Uterus (tissue), 4 donors: ENCODE results near the gene SHH. TPM values are rescaled to one million over a fixed set of nuclear protein-coding genes. Genes with fewer than 3 reads are reported as not detected.

ENCODE experiments used
- DNase-seq, 2 donors: peaks; one replicate each; pipeline ENCODE4 v3.0.0-alpha.2; 2019 to 2020
- H3K27ac ChIP-seq, 2 donors: fragments of 200-600 bp; sonication (generic); 1 replicate in 1 of 2; 2 replicates in 1 of 2; pipeline ENCODE4 v1.5.1; 2016 to 2018
- H3K27me3 ChIP-seq, 2 donors: fragments of 200-600 bp; sonication (generic); one replicate each; pipeline ENCODE4 v1.5.1; 2018 to 2019; ENCODE audit warnings: control low read depth in 1 of 2
- H3K36me3 ChIP-seq, 2 donors: fragments of 200-600 bp; sonication (generic); one replicate each; pipeline ENCODE4 v1.5.1; 2019; ENCODE audit warnings: control low read depth in 1 of 2
- H3K4me1 ChIP-seq, 2 donors: fragments of 200-600 bp; sonication (generic); one replicate each; pipeline ENCODE4 v1.5.1; 2018 to 2019; ENCODE audit warnings: control low read depth in 1 of 2
- H3K4me3 ChIP-seq, 2 donors: fragments of 200-600 bp; sonication (generic); 1 replicate in 1 of 2; 2 replicates in 1 of 2; pipeline ENCODE4 v1.5.1; 2018 to 2019; ENCODE audit warnings: mild to moderate bottlenecking in 1 of 2
- H3K9me3 ChIP-seq, 2 donors: fragments of 200-600 bp; sonication (generic); one replicate each; pipeline ENCODE4 v1.5.1; 2019; ENCODE audit warnings: control low read depth in 1 of 2
- POLR2A ChIP-seq, 2 donors: fragments of 450-650 bp; IDR thresholded peaks; one replicate each; pipeline ENCODE4 v1.6.1; 2016; ENCODE audit warnings: antibody characterized with exemption in 2 of 2, mild to moderate bottlenecking in 1 of 2, moderate library complexity in 1 of 2
- intact Hi-C: fragments of 100-400 bp; cut with DNase I; formaldehyde crosslinking; loops from one replicate; pipeline ENCODE4 v1.15.1; 2023; ENCODE audit warnings: low total_unique reads
- total RNA-seq, 4 donors: library from RNA; depleted of rRNA in 3 of 4; stranded (reverse); fragments of >200 nt in 3 of 4; gene quantifications; one replicate each; pipeline versions ENCODE4 v1.1.0 to v1.2.4, GENCODE V29; 2014 to 2023
- TF ChIP-seq, protein P1 (sequence below), 4 experiments: fragments of 200-600 bp in 2 of 4; fragments of 450-650 bp in 2 of 4; sonication (generic) in 2 of 4; IDR thresholded peaks; one replicate each; pipeline ENCODE4 v1.5.1; 2016 to 2019; ENCODE audit warnings: antibody characterized with exemption in 4 of 4, mild to moderate bottlenecking in 2 of 4, moderate library complexity in 1 of 4
- donor health status: DM: yes; HTN: yes; CAD: no.

Gene SHH
- total RNA-seq, 4 donors from 2014 or later, result 0.62 TPM; not detected in 3

DNA sequence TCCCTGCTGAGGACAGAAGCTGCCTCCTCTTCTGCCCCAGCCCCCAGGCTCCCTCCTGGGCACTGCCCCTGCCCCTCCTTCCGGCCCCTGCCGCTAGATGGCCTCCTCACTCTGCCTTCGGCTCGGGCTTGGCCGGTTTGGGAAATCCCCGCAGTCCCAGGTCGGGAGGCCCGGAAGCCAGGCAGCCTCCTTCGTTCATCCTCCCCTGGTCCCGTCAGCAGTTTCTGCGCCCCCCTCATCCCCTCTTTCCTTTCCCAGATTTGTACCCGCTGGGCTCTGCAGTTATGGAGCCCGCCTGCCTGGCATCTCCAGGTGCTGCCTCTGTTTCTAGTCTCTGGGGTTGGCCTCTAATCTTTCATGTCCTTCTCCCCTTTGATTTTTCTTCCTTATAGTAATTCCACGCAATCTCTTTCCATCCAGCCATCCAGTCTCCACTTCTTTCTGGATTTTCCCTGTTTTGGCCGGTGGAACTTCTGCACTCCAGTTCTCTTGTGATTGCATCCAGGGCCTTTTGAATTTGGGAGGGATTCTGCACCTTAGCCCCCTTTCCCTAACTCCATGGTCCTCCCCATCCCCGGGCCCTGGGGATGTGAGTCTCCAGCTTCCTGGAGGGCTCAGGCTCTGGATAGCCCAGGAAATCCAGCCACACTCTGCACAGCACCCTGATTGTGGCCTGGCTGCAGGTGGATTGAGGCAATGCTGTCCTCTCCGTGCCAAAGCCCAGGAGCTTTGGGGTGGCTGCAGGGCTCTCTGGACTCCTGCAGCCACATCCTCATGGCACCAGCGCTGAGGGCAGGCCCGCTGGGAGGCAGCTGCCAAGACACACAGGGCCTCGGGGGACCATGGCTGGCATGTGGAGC lies 3.3 kb upstream of the SHH start:
- no peaks in the 10 kb centered on the region for H3K36me3 ChIP-seq
- H3K27me3 ChIP-seq, result peaks cover 0 to 20% of the 10 kb centered on the region in 2 donors
- DNase-seq, result no peak
- no peak overlapping the region for H3K4me3 ChIP-seq
- no peaks in the 10 kb centered on the region for H3K9me3 ChIP-seq
- intact Hi-C loops, result no loop called here
- TF ChIP-seq, protein P1, sequence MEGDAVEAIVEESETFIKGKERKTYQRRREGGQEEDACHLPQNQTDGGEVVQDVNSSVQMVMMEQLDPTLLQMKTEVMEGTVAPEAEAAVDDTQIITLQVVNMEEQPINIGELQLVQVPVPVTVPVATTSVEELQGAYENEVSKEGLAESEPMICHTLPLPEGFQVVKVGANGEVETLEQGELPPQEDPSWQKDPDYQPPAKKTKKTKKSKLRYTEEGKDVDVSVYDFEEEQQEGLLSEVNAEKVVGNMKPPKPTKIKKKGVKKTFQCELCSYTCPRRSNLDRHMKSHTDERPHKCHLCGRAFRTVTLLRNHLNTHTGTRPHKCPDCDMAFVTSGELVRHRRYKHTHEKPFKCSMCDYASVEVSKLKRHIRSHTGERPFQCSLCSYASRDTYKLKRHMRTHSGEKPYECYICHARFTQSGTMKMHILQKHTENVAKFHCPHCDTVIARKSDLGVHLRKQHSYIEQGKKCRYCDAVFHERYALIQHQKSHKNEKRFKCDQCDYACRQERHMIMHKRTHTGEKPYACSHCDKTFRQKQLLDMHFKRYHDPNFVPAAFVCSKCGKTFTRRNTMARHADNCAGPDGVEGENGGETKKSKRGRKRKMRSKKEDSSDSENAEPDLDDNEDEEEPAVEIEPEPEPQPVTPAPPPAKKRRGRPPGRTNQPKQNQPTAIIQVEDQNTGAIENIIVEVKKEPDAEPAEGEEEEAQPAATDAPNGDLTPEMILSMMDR (IDR thresholded peaks at IDR 0.05), result no peak
- TF ChIP-seq POLR2A (IDR thresholded peaks at IDR 0.05), result no peak
- H3K4me1 ChIP-seq, result peaks cover 0 to 7% of the 10 kb centered on the region in 2 donors
- H3K27ac ChIP-seq, result no peak overlapping the region

DNA sequence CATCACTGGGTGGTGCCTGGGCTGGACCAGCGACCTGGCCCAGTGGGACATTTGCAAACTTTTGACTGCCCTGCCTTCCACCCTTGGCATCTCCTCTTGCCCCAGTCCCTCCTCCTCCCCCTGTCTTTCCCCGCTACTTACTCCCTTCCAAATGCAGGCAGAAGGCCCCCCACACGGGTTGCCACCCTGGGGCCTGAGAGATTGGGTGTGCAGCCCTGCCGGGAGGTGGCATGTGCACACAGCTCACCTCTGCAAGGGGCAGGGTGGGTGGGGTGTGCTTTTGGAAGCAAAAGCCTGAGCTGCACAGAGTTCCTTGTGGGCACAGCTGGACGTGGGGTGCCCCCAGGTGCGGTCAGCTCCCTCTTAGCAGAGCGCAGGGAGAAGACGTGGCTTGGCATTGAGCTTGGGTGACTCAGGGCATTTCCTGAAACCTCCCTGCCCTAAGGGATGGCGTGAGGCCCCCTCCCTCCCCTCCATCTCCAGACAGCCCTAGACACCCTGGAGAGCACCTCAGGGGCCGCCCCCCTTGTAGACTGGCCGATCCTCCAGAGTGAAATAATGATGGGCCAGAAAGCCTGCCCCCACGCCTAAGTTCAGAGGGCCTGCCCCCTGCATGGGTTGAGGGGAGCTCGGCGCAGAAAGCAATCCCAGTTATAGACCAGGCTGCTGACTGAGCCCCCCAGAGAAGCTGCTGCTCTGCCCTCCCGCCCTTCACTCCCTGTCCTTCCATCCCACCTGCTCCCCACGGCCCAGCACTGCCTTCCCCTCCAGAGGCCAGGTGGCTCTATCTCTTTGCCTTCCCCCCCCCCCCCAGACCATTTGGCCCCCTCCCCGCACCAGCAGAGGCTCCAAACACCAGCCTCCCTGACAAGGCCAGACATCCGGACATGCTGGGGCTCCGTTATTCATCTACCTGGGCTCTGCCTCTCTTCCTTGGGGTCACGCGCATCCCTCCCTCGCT lies 2.3 kb upstream of the SHH start:
- intact Hi-C loops, result no loop called here
- no peak for DNase-seq
- H3K27me3 ChIP-seq, result peaks cover 6 to 24% of the 10 kb centered on the region in 2 donors
- H3K4me1 ChIP-seq, result peaks cover 0 to 15% of the 10 kb centered on the region in 2 donors
- no peaks in the 10 kb centered on the region for H3K36me3 ChIP-seq
- H3K4me3 ChIP-seq, result no peak overlapping the region
- no peak overlapping the region for H3K27ac ChIP-seq
- no peak for TF ChIP-seq POLR2A (IDR thresholded peaks at IDR 0.05)
- TF ChIP-seq, protein P1 (IDR thresholded peaks at IDR 0.05), result no peak
- H3K9me3 ChIP-seq, result no peaks in the 10 kb centered on the region

DNA sequence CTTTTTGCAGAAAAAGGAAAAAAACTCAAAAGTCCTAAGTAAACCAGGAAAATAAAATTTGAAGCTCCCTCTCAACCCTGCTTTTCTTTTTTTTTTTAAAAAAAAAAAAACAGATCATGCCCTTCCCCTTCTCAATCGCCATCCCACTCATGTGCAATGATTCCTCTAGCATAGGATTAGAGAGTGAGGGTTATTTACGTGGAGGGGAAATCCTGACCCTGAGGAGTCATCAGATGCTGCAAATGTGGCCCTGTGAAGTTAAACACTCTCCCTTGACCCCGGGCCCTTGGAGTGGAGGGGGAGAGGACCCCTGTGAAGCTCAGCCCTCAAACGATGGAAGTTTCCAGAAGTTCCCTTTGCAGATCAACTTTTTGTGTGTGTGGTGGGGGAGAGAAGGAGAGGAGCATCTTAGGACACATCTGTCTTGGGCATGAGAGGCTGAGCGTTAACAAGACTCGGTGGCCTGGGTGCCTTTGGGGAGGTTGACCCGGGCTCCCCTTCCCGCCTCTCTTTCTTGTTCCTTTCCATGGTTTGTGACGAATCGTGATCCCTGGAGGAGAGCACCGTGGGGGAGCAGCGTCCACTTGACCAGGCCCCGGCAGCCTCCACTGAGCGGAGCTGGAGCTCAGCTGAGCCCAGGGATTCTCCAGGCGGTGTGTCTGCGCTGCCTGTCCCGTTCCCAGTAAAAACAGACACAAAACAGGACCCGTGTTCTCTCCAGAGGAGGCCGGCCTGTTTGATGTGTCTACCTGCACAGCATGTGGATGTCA lies 1.5 kb upstream of the SHH start:
- DNase-seq, result no peak
- no peaks in the 10 kb centered on the region for H3K9me3 ChIP-seq
- H3K27ac ChIP-seq, result no peak overlapping the region
- no peak overlapping the region for H3K4me3 ChIP-seq
- H3K27me3 ChIP-seq, result peaks cover 6 to 30% of the 10 kb centered on the region in 2 donors
- peaks cover 0 to 21% of the 10 kb centered on the region in 2 donors for H3K4me1 ChIP-seq
- TF ChIP-seq POLR2A (IDR thresholded peaks at IDR 0.05), result no peak
- TF ChIP-seq, protein P1 (IDR thresholded peaks at IDR 0.05), result no peak
- H3K36me3 ChIP-seq, result no peaks in the 10 kb centered on the region
- intact Hi-C loops, result no loop called here

DNA sequence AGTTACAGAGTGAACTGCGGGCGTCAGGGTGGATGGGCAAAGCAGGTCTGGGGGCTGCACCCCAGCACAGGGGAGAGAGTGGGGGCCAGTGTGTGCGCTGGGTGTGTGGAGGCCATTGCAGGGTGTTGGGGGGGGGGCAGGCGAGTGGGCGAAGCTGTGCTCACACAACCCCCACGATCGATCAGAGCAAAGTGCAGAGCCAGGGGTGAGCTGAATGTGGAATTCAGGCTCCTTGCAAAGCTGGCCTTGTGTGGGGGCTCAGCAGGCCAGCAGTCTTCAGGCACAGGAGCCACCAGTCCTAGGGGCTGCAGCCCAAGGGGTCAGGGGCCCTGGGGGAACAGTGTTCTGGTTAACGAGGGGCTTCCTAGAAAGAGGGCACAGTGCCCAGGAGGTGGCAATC lies 862 bp upstream of the SHH start:
- no peak overlapping the region for H3K4me3 ChIP-seq
- intact Hi-C loops, result no loop called here
- H3K36me3 ChIP-seq, result no peaks in the 10 kb centered on the region
- no peak overlapping the region for H3K27ac ChIP-seq
- peaks cover 0 to 26% of the 10 kb centered on the region in 2 donors for H3K4me1 ChIP-seq
- DNase-seq, result no peak
- H3K9me3 ChIP-seq, result no peaks in the 10 kb centered on the region
- peaks cover 6 to 31% of the 10 kb centered on the region in 2 donors for H3K27me3 ChIP-seq
- TF ChIP-seq, protein P1 (IDR thresholded peaks at IDR 0.05), result no peak
- TF ChIP-seq POLR2A (IDR thresholded peaks at IDR 0.05), result no peak
